Measurements from ENCODE around the gene CD40.

CD40 gene

DNA sequence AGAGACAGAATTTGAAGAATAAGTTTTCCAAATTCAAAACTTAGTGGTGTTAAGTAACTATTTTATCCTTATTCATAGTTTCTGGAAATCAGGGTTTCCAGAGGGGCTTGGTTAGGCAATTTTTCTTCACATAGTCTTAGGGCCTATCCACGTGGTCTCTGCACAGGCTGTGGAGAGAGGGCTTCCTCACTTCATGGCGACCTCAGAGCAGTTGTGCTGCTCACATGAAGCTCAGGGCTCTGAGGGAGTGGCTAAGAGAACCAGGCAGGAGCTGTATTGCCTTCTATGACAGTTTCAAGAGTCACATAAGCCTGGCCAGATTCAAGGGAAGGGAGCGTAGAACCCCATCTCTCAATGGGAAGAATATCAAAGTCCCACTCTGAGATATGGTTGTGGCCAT is 13.9 kb upstream of the CD40 start:
- peaks cover 73 to 90% of the 10 kb centered on the region in 2 donors for H3K27me3 Mint-ChIP-seq
- no peak overlapping the region for H3K27ac Mint-ChIP-seq
- DNase-seq (no peak), ATAC-seq (replicated peaks) (no peak)
- no peaks in the 10 kb centered on the region for H3K36me3 Mint-ChIP-seq (ENCODE audit: insufficient read depth)
- H3K4me1 Mint-ChIP-seq (ENCODE audit: low read depth in 2 of 2), result no peaks in the 10 kb centered on the region
- H3K4me3 Mint-ChIP-seq, result no peak overlapping the region
- no peaks in the 10 kb centered on the region for H3K9me3 Mint-ChIP-seq

DNA sequence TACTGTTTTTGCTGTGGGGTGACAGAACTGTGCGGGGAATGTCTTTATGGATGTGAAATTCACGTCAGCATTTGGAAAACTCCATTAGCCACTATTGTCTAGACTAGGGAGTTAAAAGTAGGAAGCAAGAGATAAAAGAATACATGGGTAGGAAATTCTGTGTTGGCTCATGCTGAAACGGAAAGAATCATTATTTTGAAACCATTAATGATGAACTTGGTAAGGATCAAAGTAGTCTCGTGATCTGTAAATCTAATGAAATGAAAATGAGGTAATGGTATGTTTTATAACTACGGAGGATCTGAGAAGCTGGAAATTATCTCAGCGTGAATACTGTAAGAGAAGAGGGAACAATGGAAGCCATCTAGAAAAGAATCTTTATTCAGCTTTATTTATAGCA is 11.1 kb upstream of the CD40 start:
- no peak for DNase-seq

DNA sequence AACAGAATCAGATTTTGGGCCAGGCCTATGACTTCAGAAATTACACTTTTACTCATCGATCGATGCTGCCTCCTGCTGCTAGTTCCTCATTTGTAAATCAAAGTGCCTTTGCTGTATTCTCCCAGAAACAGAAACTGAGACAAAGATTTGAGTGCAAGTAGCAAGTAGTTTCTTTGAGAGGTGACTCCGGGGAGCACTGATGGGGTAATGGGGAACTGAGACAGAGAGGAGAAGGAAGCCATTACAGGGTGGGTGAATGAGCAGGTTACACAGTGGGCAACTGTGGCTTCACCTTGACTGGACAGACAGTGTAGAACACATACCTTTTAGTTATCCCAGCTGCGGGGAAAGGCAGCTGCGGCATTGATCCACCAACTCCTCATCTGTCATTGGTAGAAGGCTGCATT is 9.7 kb upstream of the CD40 start:
- ATAC-seq (replicated peaks), result peak; percentile 42
- no peaks in the 10 kb centered on the region for H3K36me3 Mint-ChIP-seq (ENCODE audit: insufficient read depth)
- no peaks in the 10 kb centered on the region for H3K9me3 Mint-ChIP-seq
- no peak overlapping the region for H3K4me3 Mint-ChIP-seq
- H3K4me1 Mint-ChIP-seq (ENCODE audit: low read depth in 2 of 2), result no peaks in the 10 kb centered on the region
- DNase-seq, result no peak
- no peak overlapping the region for H3K27ac Mint-ChIP-seq
- H3K27me3 Mint-ChIP-seq, result peaks cover 52 to 68% of the 10 kb centered on the region in 2 donors

More for the DNA sequence above, 11.1 kb upstream of the CD40 start:
- ATAC-seq (replicated peaks), result no peak
- Mint-ChIP-seq H3K36me3 (ENCODE audit: insufficient read depth) (no peaks in the 10 kb centered on the region), H3K9me3 (no peaks in the 10 kb centered on the region), H3K27ac (no peak overlapping the region), H3K27me3 (peaks cover 60 to 76% of the 10 kb centered on the region in 2 donors), H3K4me1 (ENCODE audit: low read depth in 2 of 2) (no peaks in the 10 kb centered on the region), H3K4me3 (no peak overlapping the region)

DNA sequence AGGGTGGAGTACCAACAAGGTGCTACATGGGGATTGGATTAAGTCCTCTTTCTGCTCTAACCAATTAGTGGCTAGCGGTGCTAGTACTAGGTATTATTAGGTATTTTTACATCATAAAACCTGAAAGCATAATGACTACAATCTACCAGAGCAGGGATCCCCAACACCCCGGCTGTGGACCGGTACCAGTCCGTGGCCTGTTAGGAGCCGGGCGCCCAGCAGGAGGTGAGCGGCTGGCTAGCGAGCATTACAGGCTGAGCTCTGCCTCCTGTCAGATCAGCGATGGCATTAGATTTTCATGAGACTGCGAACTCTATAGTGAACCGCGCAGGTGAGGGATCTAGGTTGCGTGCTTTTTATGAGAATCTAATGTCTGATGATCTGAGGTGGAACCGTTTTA is 9.1 kb upstream of the CD40 start:
- H3K4me1 Mint-ChIP-seq (ENCODE audit: low read depth in 2 of 2), result no peaks in the 10 kb centered on the region
- peaks cover 57 to 73% of the 10 kb centered on the region in 2 donors for H3K27me3 Mint-ChIP-seq
- H3K27ac Mint-ChIP-seq, result no peak overlapping the region
- H3K9me3 Mint-ChIP-seq, result no peaks in the 10 kb centered on the region
- H3K4me3 Mint-ChIP-seq, result no peak overlapping the region
- DNase-seq, result no peak
- ATAC-seq (replicated peaks), result no peak
- H3K36me3 Mint-ChIP-seq (ENCODE audit: insufficient read depth), result no peaks in the 10 kb centered on the region

DNA sequence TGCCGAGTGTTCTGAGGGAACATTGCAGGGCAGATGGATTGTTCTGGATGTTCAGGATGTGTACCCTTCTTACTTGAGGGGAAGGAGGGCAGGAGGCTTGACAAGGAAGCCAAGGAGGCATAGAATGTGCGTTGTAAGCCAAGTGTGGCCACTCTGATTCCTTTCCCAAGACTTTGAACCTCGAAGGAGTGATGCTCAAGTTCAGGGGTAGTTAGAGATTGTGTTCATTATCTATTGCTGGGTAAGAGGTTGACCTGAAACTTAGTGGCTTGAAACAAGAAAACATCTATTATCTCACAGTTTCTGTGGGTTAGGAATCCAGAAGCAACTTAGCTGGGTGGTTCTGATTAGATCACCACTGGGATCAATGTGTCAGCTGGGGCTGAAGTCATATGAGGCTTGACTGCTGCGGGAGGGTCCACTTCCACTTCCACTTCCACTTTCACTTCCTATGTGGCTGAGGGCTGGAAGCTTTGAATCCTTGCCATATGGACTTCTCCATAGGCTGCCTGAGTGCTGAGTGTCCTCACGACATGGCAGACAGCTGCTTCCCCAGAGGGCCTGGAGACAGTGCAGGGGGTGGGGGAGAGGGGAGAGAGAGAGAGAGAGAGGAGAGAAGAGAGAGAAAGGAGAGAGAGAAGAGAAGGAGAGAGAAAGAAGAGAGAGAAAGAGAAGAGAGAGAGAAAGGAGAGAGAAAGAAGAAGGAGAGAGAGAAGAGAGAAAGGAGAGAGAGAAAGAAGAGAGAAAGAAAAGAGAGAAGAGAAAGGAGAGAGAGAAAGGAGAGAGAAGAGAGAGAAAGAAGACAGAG is 6.9 kb upstream of the CD40 start:
- Mint-ChIP-seq H3K27me3 (peaks cover 41 to 71% of the 10 kb centered on the region in 2 donors), H3K36me3 (ENCODE audit: insufficient read depth) (no peaks in the 10 kb centered on the region), H3K4me3 (no peak overlapping the region), H3K4me1 (ENCODE audit: low read depth in 2 of 2) (no peaks in the 10 kb centered on the region), H3K27ac (no peak overlapping the region), H3K9me3 (no peaks in the 10 kb centered on the region)
- ATAC-seq (replicated peaks) (peak; percentile 39), DNase-seq (no peak)

DNA sequence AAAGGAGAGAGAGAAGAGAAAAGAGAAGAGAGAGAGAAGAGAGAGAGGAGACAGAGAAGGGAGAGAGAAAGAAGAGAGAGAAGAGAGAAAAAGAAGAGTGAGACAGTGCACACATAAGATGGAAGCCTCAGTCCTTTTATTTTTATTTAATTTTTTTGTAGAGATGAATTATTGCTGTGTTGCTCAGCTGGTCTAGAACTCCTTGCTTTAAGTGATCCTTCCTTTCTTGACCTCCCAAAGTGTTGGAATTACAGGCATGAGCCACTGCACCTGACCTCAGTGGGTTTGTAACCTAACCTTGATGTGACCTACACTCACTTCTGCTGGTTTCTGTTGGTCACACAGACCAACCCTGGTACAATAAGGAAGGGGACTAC is 6.3 kb upstream of the CD40 start:
- H3K4me1 Mint-ChIP-seq (ENCODE audit: low read depth in 2 of 2), result no peaks in the 10 kb centered on the region
- no peak overlapping the region for H3K4me3 Mint-ChIP-seq
- ATAC-seq (replicated peaks) (no peak), DNase-seq (no peak)
- no peaks in the 10 kb centered on the region for H3K9me3 Mint-ChIP-seq
- peaks cover 35 to 65% of the 10 kb centered on the region in 2 donors for H3K27me3 Mint-ChIP-seq
- H3K27ac Mint-ChIP-seq, result no peak overlapping the region
- no peaks in the 10 kb centered on the region for H3K36me3 Mint-ChIP-seq (ENCODE audit: insufficient read depth)

DNA sequence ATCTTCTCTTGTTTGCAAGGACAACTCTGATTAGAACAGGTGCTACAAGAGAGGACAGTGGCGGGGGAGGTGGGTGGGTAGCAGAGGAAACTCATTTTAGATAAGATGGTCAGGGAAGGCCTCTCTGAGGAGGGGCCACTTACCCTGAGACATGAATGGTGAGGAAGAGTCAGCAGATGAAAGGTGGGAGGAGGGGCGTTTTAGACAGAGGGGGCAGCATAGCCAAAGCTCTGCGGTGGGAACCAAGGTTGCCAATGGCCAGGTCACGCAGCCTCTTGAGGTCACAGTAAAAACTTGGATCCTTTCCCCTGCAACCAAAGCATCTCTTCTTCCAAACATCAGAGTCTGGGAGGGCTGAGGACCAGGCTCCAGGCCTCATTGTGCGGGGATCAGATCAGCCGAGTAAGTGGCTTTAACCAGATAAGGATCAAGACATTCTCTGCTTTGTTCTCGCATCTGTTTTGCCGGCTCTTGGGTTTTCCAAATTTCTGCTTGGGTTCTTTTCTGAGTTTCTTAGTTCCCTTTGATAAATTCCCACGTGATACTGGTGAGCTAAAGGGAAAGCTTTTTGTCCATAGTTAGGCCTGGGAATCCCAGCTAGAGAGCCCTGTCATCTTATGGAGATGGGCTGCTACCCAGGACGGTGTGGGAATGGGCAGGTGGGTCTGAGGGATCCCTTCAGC is 5.5 kb upstream of the CD40 start:
- no peak overlapping the region for H3K4me3 Mint-ChIP-seq
- no peaks in the 10 kb centered on the region for H3K36me3 Mint-ChIP-seq (ENCODE audit: insufficient read depth)
- no peak overlapping the region for H3K27ac Mint-ChIP-seq
- H3K27me3 Mint-ChIP-seq, result peaks cover 29 to 57% of the 10 kb centered on the region in 2 donors
- DNase-seq (no peak), ATAC-seq (replicated peaks) (no peak)
- H3K9me3 Mint-ChIP-seq, result no peaks in the 10 kb centered on the region
- H3K4me1 Mint-ChIP-seq (ENCODE audit: low read depth in 2 of 2), result peaks cover under 1 to 2% of the 10 kb centered on the region in 2 donors

DNA sequence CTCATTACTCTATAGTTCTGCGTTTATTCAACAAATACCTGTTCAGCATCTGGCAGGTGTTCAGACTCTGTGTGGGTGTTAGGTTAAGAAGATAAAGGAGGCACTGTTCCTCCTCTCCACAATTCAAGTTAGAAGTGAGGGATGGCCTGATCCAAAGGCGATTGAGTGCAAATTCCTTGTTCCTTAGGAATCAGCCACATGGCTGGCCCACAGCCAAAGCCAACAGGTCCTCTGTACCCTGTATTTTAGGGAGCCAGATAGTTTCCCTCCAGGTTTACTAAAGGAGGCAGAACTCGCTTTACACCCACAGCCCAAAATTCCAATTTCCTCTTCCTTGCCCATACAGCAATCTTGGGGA is 5.0 kb upstream of the CD40 start:
- peaks cover 28 to 52% of the 10 kb centered on the region in 2 donors for H3K27me3 Mint-ChIP-seq
- no peak overlapping the region for H3K27ac Mint-ChIP-seq
- ATAC-seq (replicated peaks), result no peak
- DNase-seq, result no peak
- peaks cover 6 to 8% of the 10 kb centered on the region in 2 donors for H3K4me1 Mint-ChIP-seq (ENCODE audit: low read depth in 2 of 2)
- H3K9me3 Mint-ChIP-seq, result no peaks in the 10 kb centered on the region
- H3K4me3 Mint-ChIP-seq, result no peak overlapping the region
- no peaks in the 10 kb centered on the region for H3K36me3 Mint-ChIP-seq (ENCODE audit: insufficient read depth)

DNA sequence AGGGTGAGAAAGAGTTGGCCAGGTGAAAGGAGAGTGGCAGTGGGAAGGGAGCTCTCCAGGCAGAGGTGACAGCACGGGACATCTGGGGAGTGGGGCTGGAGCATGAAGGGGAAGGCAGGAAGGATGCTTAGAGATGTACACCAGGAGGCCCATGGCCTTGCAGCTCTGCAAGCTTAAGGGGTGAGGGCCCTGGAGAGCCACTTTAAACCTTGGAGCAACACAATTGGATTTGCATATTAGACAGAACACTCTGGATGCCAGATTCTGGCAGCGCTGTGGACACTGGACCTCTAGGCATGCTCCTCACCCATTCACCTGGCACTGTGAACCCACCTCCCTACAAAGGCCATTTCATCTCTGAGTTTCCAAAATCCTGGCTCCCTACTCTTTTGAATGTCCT is 3.7 kb upstream of the CD40 start:
- peaks cover 8 to 14% of the 10 kb centered on the region in 2 donors for H3K4me1 Mint-ChIP-seq (ENCODE audit: low read depth in 2 of 2)
- H3K36me3 Mint-ChIP-seq (ENCODE audit: insufficient read depth), result peaks cover 2% of the 10 kb centered on the region
- H3K27ac Mint-ChIP-seq, result no peak overlapping the region
- ATAC-seq (replicated peaks) (no peak), DNase-seq (no peak)
- peaks cover 14 to 39% of the 10 kb centered on the region in 2 donors for H3K27me3 Mint-ChIP-seq
- H3K9me3 Mint-ChIP-seq, result no peaks in the 10 kb centered on the region
- no peak overlapping the region for H3K4me3 Mint-ChIP-seq

DNA sequence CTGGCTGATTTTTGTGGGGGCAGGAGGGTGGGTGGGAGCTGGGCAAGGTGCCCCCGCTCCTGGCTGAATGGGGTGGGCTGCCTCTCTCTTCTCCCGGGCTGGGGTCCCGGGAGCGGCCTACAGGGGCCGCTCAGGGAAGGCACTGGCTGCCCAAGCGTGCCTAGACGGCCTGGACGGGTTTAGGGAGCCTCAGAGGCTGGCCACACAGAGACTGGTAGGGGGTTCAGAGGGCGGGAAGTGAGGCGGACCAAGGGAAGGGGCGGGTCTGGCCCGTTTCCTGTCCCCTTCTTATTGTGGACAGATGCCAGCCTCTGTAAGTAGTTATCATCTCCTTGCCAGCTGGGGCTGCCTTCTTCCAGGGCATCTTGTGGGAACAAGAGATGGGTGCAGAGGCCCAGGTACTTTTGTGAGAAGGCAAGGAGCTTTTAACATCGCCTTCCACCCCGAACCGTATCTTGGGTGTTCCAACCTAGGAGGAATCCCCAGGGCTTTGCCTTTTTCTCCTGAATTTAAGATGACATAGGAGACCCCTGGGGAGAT is 437 bp downstream of the CD40 start:
- peaks cover 2% of the 10 kb centered on the region for H3K36me3 Mint-ChIP-seq (ENCODE audit: insufficient read depth)
- peak overlapping the region; percentile 93 to 94 for H3K27ac Mint-ChIP-seq
- peak; percentile 58 for ATAC-seq (replicated peaks)
- H3K9me3 Mint-ChIP-seq, result no peaks in the 10 kb centered on the region
- H3K4me3 Mint-ChIP-seq, result peak overlapping the region; percentile 95 to 97
- peaks cover 8 to 15% of the 10 kb centered on the region in 2 donors for H3K4me1 Mint-ChIP-seq (ENCODE audit: low read depth in 2 of 2)
- no peak for DNase-seq
- H3K27me3 Mint-ChIP-seq, result peaks cover 5 to 27% of the 10 kb centered on the region in 2 donors

DNA sequence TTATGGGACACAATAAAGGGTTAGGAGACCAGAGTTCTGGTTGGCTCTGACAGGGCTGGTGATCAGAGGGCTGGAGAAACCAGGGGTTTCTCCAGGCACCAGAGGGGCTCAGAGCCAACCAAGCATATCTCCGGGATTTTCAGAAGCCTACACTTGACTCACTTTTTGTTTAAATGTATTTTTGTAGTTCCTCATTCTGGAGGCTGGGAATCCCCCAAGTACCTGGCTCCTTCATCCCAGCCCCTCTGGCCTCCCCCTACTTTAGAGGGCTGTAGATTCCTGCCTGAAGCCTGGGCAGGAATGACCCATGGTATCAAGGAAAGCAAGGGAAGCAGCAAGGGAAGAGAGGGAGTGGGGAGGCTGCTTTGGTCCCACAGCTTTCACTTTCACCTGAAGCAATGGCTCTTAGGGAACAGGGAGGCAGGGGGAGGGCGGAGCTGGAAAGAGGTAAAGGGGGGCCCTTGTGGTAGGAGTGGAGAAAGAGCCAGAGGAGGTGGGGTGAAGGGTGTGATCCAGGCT is 973 bp downstream of the CD40 start:
- peak overlapping the region; percentile 95 to 97 for H3K4me3 Mint-ChIP-seq
- peak; percentile 26 for ATAC-seq (replicated peaks)

DNA sequence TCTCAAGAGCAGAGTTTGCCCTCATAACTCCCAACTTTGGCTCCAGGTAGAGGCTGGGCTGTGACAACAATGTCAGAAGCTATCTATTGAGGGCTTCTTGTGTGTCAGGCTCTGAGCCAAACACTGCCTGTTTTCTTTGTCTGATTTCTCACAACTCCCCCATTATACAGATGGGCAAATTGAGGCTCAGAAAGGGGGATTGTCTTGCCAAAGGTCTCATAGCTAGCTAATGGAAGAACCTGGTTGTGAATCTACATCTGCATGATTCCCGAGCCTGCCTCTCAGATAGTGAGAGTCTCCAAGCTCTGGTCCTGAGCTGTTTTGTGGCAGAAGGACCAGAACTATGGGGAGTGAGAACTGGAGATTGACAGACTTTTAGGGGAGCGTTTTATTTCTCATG is 1.4 kb downstream of the CD40 start:
- Mint-ChIP-seq H3K4me1 (ENCODE audit: low read depth in 2 of 2) (peaks cover 8 to 15% of the 10 kb centered on the region in 2 donors), H3K9me3 (no peaks in the 10 kb centered on the region), H3K36me3 (ENCODE audit: insufficient read depth) (peaks cover 2% of the 10 kb centered on the region), H3K27ac (peak overlapping the region in 1 of 2 donors; percentile 6), H3K4me3 (peak overlapping the region in 1 of 2 donors; percentile 95), H3K27me3 (peaks cover 0 to 17% of the 10 kb centered on the region in 2 donors)
- DNase-seq (no peak), ATAC-seq (replicated peaks) (no peak)

More for the DNA sequence above, 973 bp downstream of the CD40 start:
- H3K36me3 Mint-ChIP-seq (ENCODE audit: insufficient read depth), result peaks cover 2% of the 10 kb centered on the region
- H3K27ac Mint-ChIP-seq, result peak overlapping the region; percentile 6 to 59
- peaks cover 8 to 15% of the 10 kb centered on the region in 2 donors for H3K4me1 Mint-ChIP-seq (ENCODE audit: low read depth in 2 of 2)
- H3K27me3 Mint-ChIP-seq, result peaks cover 0 to 21% of the 10 kb centered on the region in 2 donors
- H3K9me3 Mint-ChIP-seq, result no peaks in the 10 kb centered on the region
- DNase-seq, result no peak

DNA sequence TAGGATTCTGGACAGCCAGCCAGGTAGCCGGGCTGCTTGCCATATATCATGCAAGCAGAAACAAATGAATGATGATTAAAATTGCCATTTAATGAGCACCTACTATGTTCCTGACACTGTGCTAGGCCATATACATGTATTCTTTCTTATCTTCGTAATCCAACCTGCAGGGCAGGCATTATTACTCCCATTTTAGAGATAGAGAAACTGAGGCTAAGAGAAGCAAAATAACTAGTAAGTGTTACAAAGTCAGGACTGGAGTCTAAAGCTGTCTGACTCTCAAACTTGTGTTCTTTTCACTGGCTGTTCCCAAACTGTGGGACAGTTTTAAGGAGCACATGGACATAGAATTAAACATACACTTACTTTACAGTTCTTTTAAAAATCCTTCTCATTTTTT is 2.0 kb downstream of the CD40 start:
- H3K9me3 Mint-ChIP-seq, result no peaks in the 10 kb centered on the region
- H3K27ac Mint-ChIP-seq, result no peak overlapping the region
- H3K4me1 Mint-ChIP-seq (ENCODE audit: low read depth in 2 of 2), result peaks cover 8 to 15% of the 10 kb centered on the region in 2 donors
- no peak overlapping the region for H3K4me3 Mint-ChIP-seq
- DNase-seq, result no peak
- no peak for ATAC-seq (replicated peaks)
- H3K36me3 Mint-ChIP-seq (ENCODE audit: insufficient read depth), result peaks cover 6% of the 10 kb centered on the region
- peaks cover 0 to 15% of the 10 kb centered on the region in 2 donors for H3K27me3 Mint-ChIP-seq
